HFFc6 (cell line): Measurements from ENCODE around the gene PPARG. TPM values are rescaled to one million over a fixed set of nuclear protein-coding genes. Genes with fewer than 3 reads are reported as not detected.

Source experiments
- DNase-seq: peaks from one replicate; pipeline ENCODE4 v3.0.0-alpha.2; 2018
- H3K27ac Mint-ChIP-seq: 2 replicates; pipeline ENCODE4 v1.8.0; 2020; ENCODE audit warnings: mild to moderate bottlenecking, mixed read lengths
- H3K27me3 Mint-ChIP-seq: 2 replicates; pipeline ENCODE4 v1.8.0; 2021; ENCODE audit warnings: mild to moderate bottlenecking, moderate library complexity, mixed read lengths; ENCODE audit not compliant: insufficient read depth
- H3K36me3 Mint-ChIP-seq: 2 replicates; pipeline ENCODE4 v1.8.0; 2021; ENCODE audit warnings: low read depth, mixed read lengths
- H3K4me1 Mint-ChIP-seq: 2 replicates; pipeline ENCODE4 v1.8.0; 2020; ENCODE audit warnings: low read depth, mixed read lengths
- H3K4me3 Mint-ChIP-seq: 2 replicates; pipeline ENCODE4 v1.8.0; 2020; ENCODE audit warnings: mild to moderate bottlenecking, moderate library complexity, mixed read lengths
- H3K9me3 Mint-ChIP-seq: 2 replicates; pipeline ENCODE4 v1.8.0; 2020; ENCODE audit warnings: mild to moderate bottlenecking, mixed read lengths
- CTCF ChIP-seq: fragments of 200-600 bp; sonication (generic); IDR thresholded peaks from 2 replicates; pipeline ENCODE4 v1.5.0; 2021; ENCODE audit warnings: antibody characterized with exemption, mild to moderate bottlenecking
- total RNA-seq, 6 experiments: library from RNA; stranded (reverse); fragmentation: NEBNext Ultra II Directional; extraction: Animal tissue kit (Norgen Biotek cat#: 25700); gene quantifications; 2 replicates in 1 of 6; 3 replicates in 5 of 6; pipeline ENCODE4 v1.2.3, GENCODE V29; 2021

Gene PPARG
- total RNA-seq, 6 experiments from 2014 or later = 3.7 to 4.8 (median 4.0) TPM

GRCh38 chr3:12483410-12483809 lies 194.5 kb downstream of the PPARG start:
- H3K9me3 Mint-ChIP-seq = no peaks in the 10 kb centered on the region
- H3K27ac Mint-ChIP-seq = peak overlapping the region; percentile 80; the same call in 1 of the 2 replicates
- peaks cover 8% of the 10 kb centered on the region; the same call in 1 of the 2 replicates for H3K36me3 Mint-ChIP-seq
- no peak for TF ChIP-seq CTCF
- peaks cover 33% of the 10 kb centered on the region for H3K4me1 Mint-ChIP-seq
- no peak for DNase-seq
- H3K27me3 Mint-ChIP-seq = peaks cover 7% of the 10 kb centered on the region; the same call in 1 of the 2 replicates
- H3K4me3 Mint-ChIP-seq = peak overlapping the region; percentile 95

GRCh38 chr3:12483872-12484197 lies 195.0 kb downstream of the PPARG start:
- H3K9me3 Mint-ChIP-seq = no peaks in the 10 kb centered on the region
- peaks cover 33% of the 10 kb centered on the region for H3K4me1 Mint-ChIP-seq
- DNase-seq = no peak
- H3K4me3 Mint-ChIP-seq = peak overlapping the region; percentile 95
- no peak for TF ChIP-seq CTCF
- peaks cover 8% of the 10 kb centered on the region; the same call in 1 of the 2 replicates for H3K36me3 Mint-ChIP-seq
- peaks cover 7% of the 10 kb centered on the region; the same call in 1 of the 2 replicates for H3K27me3 Mint-ChIP-seq
- H3K27ac Mint-ChIP-seq = peak overlapping the region; percentile 80

Other genes with a start within 250 kb of the PPARG start
- 1 to 10 TPM in 1 of 6 experiments, under 1 TPM in 5; 0.14 to 1.2 (median 0.96) TPM for gene TIMP4, start 130.2 kb upstream of the PPARG start, total RNA-seq
- 10 to 100 TPM in 4 of 6 experiments, 1 to 10 TPM in 2; 9.3 to 15.5 (median 10.9) TPM for gene TSEN2, start 195.4 kb downstream of the PPARG start, total RNA-seq